GM23248 (cell line): Measurements from ENCODE around the gene TWNK. TPM values are rescaled to one million over a fixed set of nuclear protein-coding genes. Genes with fewer than 3 reads are reported as not detected.

Experiments used
- DNase-seq: peaks from one replicate; pipeline ENCODE4 v3.0.0-alpha.2; 2015
- H2AFZ ChIP-seq: fragments of 200-600 bp; sonication (generic); 2 replicates; pipeline ENCODE4 v1.6.1; 2016; ENCODE audit warnings: antibody characterized with exemption
- H3F3A ChIP-seq: fragments of 200-600 bp; sonication (generic); 2 replicates; pipeline ENCODE4 v1.6.1; 2016; ENCODE audit warnings: mild to moderate bottlenecking, antibody characterized with exemption, mixed run types; ENCODE audit not compliant: insufficient read depth
- H3K27ac ChIP-seq: fragments of 200-600 bp; sonication (generic); 2 replicates; pipeline ENCODE4 v1.5.1; 2016; ENCODE audit warnings: mild to moderate bottlenecking
- H3K27me3 ChIP-seq: fragments of 200-600 bp; sonication (generic); replicated peaks from 2 replicates; pipeline ENCODE4 v1.6.1; 2016; ENCODE audit warnings: mild to moderate bottlenecking; ENCODE audit not compliant: insufficient read depth
- H3K36me3 ChIP-seq: fragments of 200-600 bp; sonication (generic); 2 replicates; pipeline ENCODE4 v1.6.1; 2016; ENCODE audit warnings: low read depth, mild to moderate bottlenecking
- H3K4me1 ChIP-seq: fragments of 200-600 bp; sonication (generic); 2 replicates; pipeline ENCODE4 v1.6.1; 2016; ENCODE audit warnings: mild to moderate bottlenecking; ENCODE audit not compliant: insufficient read depth
- H3K4me2 ChIP-seq: fragments of 200-600 bp; sonication (generic); one replicate; pipeline ENCODE4 v1.6.1; 2016; ENCODE audit warnings: mild to moderate bottlenecking; ENCODE audit not compliant: unreplicated experiment
- H3K4me3 ChIP-seq: fragments of 200-600 bp; sonication (generic); 2 replicates; pipeline ENCODE4 v1.5.1; 2016; ENCODE audit warnings: mild to moderate bottlenecking
- H3K79me2 ChIP-seq: fragments of 200-600 bp; sonication (generic); 2 replicates; pipeline ENCODE4 v1.6.1; 2016; ENCODE audit warnings: mild to moderate bottlenecking; ENCODE audit not compliant: insufficient read depth
- H3K9ac ChIP-seq: fragments of 200-600 bp; sonication (generic); 2 replicates; pipeline ENCODE4 v1.6.1; 2016; ENCODE audit warnings: mild to moderate bottlenecking
- H3K9me2 ChIP-seq: fragments of 200-600 bp; sonication (generic); 2 replicates; pipeline ENCODE4 v1.6.1; 2016; ENCODE audit warnings: mixed run types, mild to moderate bottlenecking, moderate library complexity; ENCODE audit not compliant: insufficient read depth
- H3K9me3 ChIP-seq: fragments of 200-600 bp; sonication (generic); one replicate; pipeline ENCODE4 v1.6.1; 2017; ENCODE audit warnings: low read depth
- H4K20me1 ChIP-seq: fragments of 200-600 bp; sonication (generic); 2 replicates; pipeline ENCODE4 v1.6.0; 2016; ENCODE audit not compliant: insufficient read depth
- EZH2 ChIP-seq: fragments of 200-600 bp; sonication (generic); IDR thresholded peaks from 2 replicates; pipeline ENCODE4 v1.6.1; 2018; ENCODE audit warnings: antibody characterized with exemption, mild to moderate bottlenecking; ENCODE audit not compliant: insufficient read depth, poor library complexity, severe bottlenecking
- EZH2phosphoT487 ChIP-seq: fragments of 200-600 bp; sonication (generic); IDR thresholded peaks from 2 replicates; pipeline ENCODE4 v1.6.1; 2018; ENCODE audit warnings: antibody characterized with exemption, moderate library complexity, mild to moderate bottlenecking, low read depth; ENCODE audit not compliant: insufficient read depth
- WGBS, 2 experiments: methylation state at CpG; one replicate each; pipeline ENCODE4 v1.1.6; 2015 to 2017; ENCODE audit warnings: low lambda C conversion rate in 2 of 2, low coverage in 1 of 2; ENCODE audit errors: missing lambda C conversion rate in 2 of 2; 5-methylcytosine and 5-hydroxymethylcytosine counted together
- in situ Hi-C: fragments of 300-500 bp; cut with MboI; formaldehyde crosslinking; loops from 2 replicates; pipeline ENCODE4 v1.15.0; 2020
- polyA plus RNA-seq: library from polyadenylated mRNA; unstranded; fragments of >200 nt; fragmentation: Nextera tagmentation; extraction: Ambion mirVana; gene quantifications from 2 replicates; pipeline ENCODE4 v1.2.1, GENCODE V29; 2016
- total RNA-seq: library from RNA; depleted of rRNA; stranded (reverse); fragments of >200 nt; shearing (Covaris generic); gene quantifications from 2 replicates; pipeline ENCODE4 v1.2.3, GENCODE V29; 2014

Gene TWNK
- total and polyA plus RNA-seq, 2 experiments from 2014 or later = 4.4 TPM

GRCh38 chr10:100965820-100966219 lies 21.5 kb upstream of the TWNK start:
- Histone ChIP-seq H3K27ac (no peak overlapping the region), H2AFZ (no peak overlapping the region), H4K20me1 (no peaks in the 10 kb centered on the region), H3K36me3 (peaks cover 26% of the 10 kb centered on the region), H3F3A (peaks cover 3% of the 10 kb centered on the region; the same call in 1 of the 2 replicates), H3K9me3 (no peaks in the 10 kb centered on the region), H3K27me3 (no peaks in the 10 kb centered on the region), H3K4me2 (no peak overlapping the region), H3K9ac (no peak overlapping the region), H3K4me1 (0 out of 2 replicates have a peak, but pooled peaks cover 6% of the 10 kb centered on the region), H3K9me2 (no peaks in the 10 kb centered on the region), H3K4me3 (no peak overlapping the region), H3K79me2 (no peaks in the 10 kb centered on the region)
- DNase-seq = no peak
- in situ Hi-C loops = no loop called here
- TF ChIP-seq EZH2phosphoT487 = no peak
- TF ChIP-seq EZH2 = no peak
- WGBS, 2 experiments = 70 to 73% methylated on average over 5 of the region's 5 CpGs

GRCh38 chr10:100966887-100967286 lies 20.5 kb upstream of the TWNK start:
- in situ Hi-C loops = no loop called here
- no peaks in the 10 kb centered on the region for H3K79me2 ChIP-seq
- H3K9ac ChIP-seq = no peak overlapping the region
- TF ChIP-seq EZH2phosphoT487 = no peak
- TF ChIP-seq EZH2 = no peak
- no peaks in the 10 kb centered on the region for H3K9me2 ChIP-seq
- H3K4me1 ChIP-seq = 0 out of 2 replicates have a peak, but pooled peaks cover 6% of the 10 kb centered on the region
- no peak overlapping the region for H3K27ac ChIP-seq
- no peaks in the 10 kb centered on the region for H3K9me3 ChIP-seq
- WGBS, 2 experiments = 53 to 56% methylated on average over 2 of the region's 2 CpGs
- no peak overlapping the region for H2AFZ ChIP-seq
- peaks cover 3% of the 10 kb centered on the region; the same call in 1 of the 2 replicates for H3F3A ChIP-seq
- DNase-seq = no peak
- H3K4me2 ChIP-seq = no peak overlapping the region
- H3K27me3 ChIP-seq = no peaks in the 10 kb centered on the region
- peaks cover 18% of the 10 kb centered on the region for H3K36me3 ChIP-seq
- H4K20me1 ChIP-seq = no peaks in the 10 kb centered on the region
- H3K4me3 ChIP-seq = no peak overlapping the region

GRCh38 chr10:100967332-100967731 lies 20.0 kb upstream of the TWNK start:
- 56 to 63% methylated on average over 2 of the region's 2 CpGs for WGBS, 2 experiments
- TF ChIP-seq EZH2 (no peak), EZH2phosphoT487 (no peak)
- H3F3A ChIP-seq = peaks cover 3% of the 10 kb centered on the region; the same call in 1 of the 2 replicates

GRCh38 chr10:100968062-100968736 lies 19.1 kb upstream of the TWNK start:
- Histone ChIP-seq H3F3A (peaks cover 3% of the 10 kb centered on the region; the same call in 1 of the 2 replicates), H3K36me3 (peaks cover 5% of the 10 kb centered on the region; the same call in 1 of the 2 replicates), H3K4me1 (0 out of 2 replicates have a peak, but pooled peaks cover 6% of the 10 kb centered on the region), H4K20me1 (no peaks in the 10 kb centered on the region), H3K4me3 (no peak overlapping the region), H3K27me3 (no peaks in the 10 kb centered on the region), H3K27ac (no peak overlapping the region), H3K9me2 (no peaks in the 10 kb centered on the region), H3K9ac (no peak overlapping the region), H3K9me3 (no peaks in the 10 kb centered on the region), H3K4me2 (no peak overlapping the region), H2AFZ (no peak overlapping the region), H3K79me2 (no peaks in the 10 kb centered on the region)
- in situ Hi-C loops = no loop called here
- WGBS, 2 experiments = 96 to 97% methylated on average over 2 of the region's 2 CpGs
- DNase-seq = no peak
- no peak for TF ChIP-seq EZH2

More at GRCh38 chr10:100967332-100967731, 20.0 kb upstream of the TWNK start:
- Histone ChIP-seq H3K9ac (no peak overlapping the region), H2AFZ (no peak overlapping the region), H3K4me3 (no peak overlapping the region), H3K79me2 (no peaks in the 10 kb centered on the region), H3K27me3 (no peaks in the 10 kb centered on the region), H3K9me3 (no peaks in the 10 kb centered on the region), H3K4me1 (0 out of 2 replicates have a peak, but pooled peaks cover 6% of the 10 kb centered on the region), H3K36me3 (peaks cover 13% of the 10 kb centered on the region), H3K9me2 (no peaks in the 10 kb centered on the region), H3K4me2 (no peak overlapping the region), H3K27ac (no peak overlapping the region), H4K20me1 (no peaks in the 10 kb centered on the region)
- in situ Hi-C loops = no loop called here
- DNase-seq = no peak

- H3F3A ChIP-seq = no peaks in the 10 kb centered on the region
- no peaks in the 10 kb centered on the region; the same call in 1 of the 2 replicates for H3K36me3 ChIP-seq
- H3K9ac ChIP-seq = 0 out of 2 replicates have a peak overlapping the region, but pooled peaks have one; percentile 13
- H3K4me1 ChIP-seq = 0 out of 2 replicates have a peak, but pooled peaks cover 6% of the 10 kb centered on the region
- DNase-seq = no peak
- H3K9me3 ChIP-seq = no peaks in the 10 kb centered on the region
- TF ChIP-seq EZH2 = no peak
- no peak for TF ChIP-seq EZH2phosphoT487
- peak overlapping the region; percentile 65 for H3K4me2 ChIP-seq
- peak overlapping the region; percentile 63 for H3K4me3 ChIP-seq
- in situ Hi-C loops = no loop called here
- H3K27ac ChIP-seq = no peak overlapping the region
- no peaks in the 10 kb centered on the region for H3K9me2 ChIP-seq
- no peaks in the 10 kb centered on the region for H3K79me2 ChIP-seq
- H2AFZ ChIP-seq = peak overlapping the region; percentile 57; the same call in 1 of the 2 replicates
- H3K27me3 ChIP-seq = no peaks in the 10 kb centered on the region
- 21 to 26% methylated on average over 9 of the region's 9 CpGs for WGBS, 2 experiments
- H4K20me1 ChIP-seq = no peaks in the 10 kb centered on the region
Measured at GRCh38 chr10:100968863-100969186, 18.5 kb upstream of the TWNK start.
